Upper lobe of left lung (tissue), 4 donors: Measurements from ENCODE around the gene WSB1.
A peak's percentile ranks its signal among the peaks of the same experiment; 100 is the strongest.

Experiments
- EP300 ChIP-seq, 4 donors: sonication (generic); formaldehyde crosslinking; IDR thresholded peaks; one replicate each; pipeline ENCODE4 v1.5.1; 2017; ENCODE audit warnings: antibody characterized with exemption in 4 of 4, control low read depth in 2 of 4
- POLR2A ChIP-seq, 4 donors: fragments of 450-650 bp; IDR thresholded peaks; one replicate each; pipeline ENCODE4 v1.5.1; 2016 to 2017; ENCODE audit warnings: antibody characterized with exemption in 4 of 4, mild to moderate bottlenecking in 2 of 4
- POLR2AphosphoS5 ChIP-seq, 2 donors: sonication (generic); formaldehyde crosslinking; IDR thresholded peaks; one replicate each; pipeline ENCODE4 v1.5.1; 2017; ENCODE audit warnings: antibody characterized with exemption in 2 of 2
- TF ChIP-seq, protein P1 (sequence below), 6 experiments: fragments of 450-650 bp in 4 of 6; fragments of 200-600 bp in 2 of 6; sonication (generic) in 2 of 6; IDR thresholded peaks; one replicate each; pipeline ENCODE4 v1.5.1; 2016 to 2019; ENCODE audit warnings: antibody characterized with exemption in 6 of 6

DNA sequence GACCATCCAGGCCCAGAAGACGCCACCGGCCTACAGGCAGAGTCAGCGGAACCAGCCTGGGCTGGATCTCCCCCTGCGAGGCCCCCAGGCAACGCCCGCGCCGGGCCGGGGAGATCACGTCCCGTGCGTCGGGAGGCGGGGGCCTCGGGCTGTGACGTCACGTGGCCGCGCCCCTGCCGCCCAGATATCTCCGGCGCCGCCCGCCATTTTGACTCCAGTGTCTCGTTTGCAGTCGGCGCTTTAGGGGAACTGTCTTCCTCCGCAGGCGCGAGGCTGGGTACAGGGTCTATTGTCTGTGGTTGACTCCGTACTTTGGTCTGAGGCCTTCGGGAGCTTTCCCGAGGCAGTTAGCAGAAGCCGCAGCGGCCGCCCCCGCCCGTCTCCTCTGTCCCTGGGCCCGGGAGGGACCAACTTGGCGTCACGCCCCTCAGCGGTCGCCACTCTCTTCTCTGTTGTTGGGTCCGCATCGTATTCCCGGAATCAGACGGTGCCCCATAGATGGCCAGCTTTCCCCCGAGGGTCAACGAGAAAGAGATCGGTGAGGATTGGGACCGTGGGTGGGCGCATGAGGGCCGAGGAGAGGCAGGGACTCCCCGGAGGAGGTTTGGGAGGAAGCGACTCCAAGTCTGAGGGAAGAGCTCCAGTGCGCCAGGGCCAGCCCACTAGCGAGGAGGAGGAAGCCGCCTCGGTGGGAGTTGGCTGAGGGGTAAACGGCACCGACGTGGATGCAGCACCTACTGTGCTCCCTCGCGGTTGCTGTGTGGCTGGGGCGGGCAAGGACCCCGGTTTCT, at the start of gene WSB1:
- peak; percentile 99 to 100 for TF ChIP-seq POLR2AphosphoS5 (IDR thresholded peaks at IDR 0.05)
- TF ChIP-seq, protein P1, sequence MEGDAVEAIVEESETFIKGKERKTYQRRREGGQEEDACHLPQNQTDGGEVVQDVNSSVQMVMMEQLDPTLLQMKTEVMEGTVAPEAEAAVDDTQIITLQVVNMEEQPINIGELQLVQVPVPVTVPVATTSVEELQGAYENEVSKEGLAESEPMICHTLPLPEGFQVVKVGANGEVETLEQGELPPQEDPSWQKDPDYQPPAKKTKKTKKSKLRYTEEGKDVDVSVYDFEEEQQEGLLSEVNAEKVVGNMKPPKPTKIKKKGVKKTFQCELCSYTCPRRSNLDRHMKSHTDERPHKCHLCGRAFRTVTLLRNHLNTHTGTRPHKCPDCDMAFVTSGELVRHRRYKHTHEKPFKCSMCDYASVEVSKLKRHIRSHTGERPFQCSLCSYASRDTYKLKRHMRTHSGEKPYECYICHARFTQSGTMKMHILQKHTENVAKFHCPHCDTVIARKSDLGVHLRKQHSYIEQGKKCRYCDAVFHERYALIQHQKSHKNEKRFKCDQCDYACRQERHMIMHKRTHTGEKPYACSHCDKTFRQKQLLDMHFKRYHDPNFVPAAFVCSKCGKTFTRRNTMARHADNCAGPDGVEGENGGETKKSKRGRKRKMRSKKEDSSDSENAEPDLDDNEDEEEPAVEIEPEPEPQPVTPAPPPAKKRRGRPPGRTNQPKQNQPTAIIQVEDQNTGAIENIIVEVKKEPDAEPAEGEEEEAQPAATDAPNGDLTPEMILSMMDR (IDR thresholded peaks at IDR 0.05) = peak in 3 of 6 experiments; percentile 8 to 32 (median 22)
- peak in 2 of 4 donors; percentile 26 to 91 for TF ChIP-seq EP300 (IDR thresholded peaks at IDR 0.05)
- peak; percentile 97 to 100 (median 98) for TF ChIP-seq POLR2A (IDR thresholded peaks at IDR 0.05)
